Neuron (in vitro differentiated cells): ENCODE data around the gene CST4.
"Not testable (repeated sequence)": the region's sequence is repeated elsewhere in the genome, so short reads cannot be mapped to it uniquely, and the experiment has no call there.

Source experiments
- H2AFZ ChIP-seq: one replicate; pipeline ENCODE4 v1.6.1; 2013; ENCODE audit warnings: low read depth, mild to moderate bottlenecking, inconsistent platforms, low read length, moderate library complexity
- H3K27me3 ChIP-seq: one replicate; pipeline ENCODE4 v1.6.1; 2013; ENCODE audit warnings: low read length; ENCODE audit not compliant: insufficient read depth
- H3K36me3 ChIP-seq: one replicate; pipeline ENCODE4 v1.6.1; 2013; ENCODE audit warnings: low read length; ENCODE audit not compliant: insufficient read depth
- H3K4me1 ChIP-seq: one replicate; pipeline ENCODE4 v1.6.1; 2013; ENCODE audit warnings: low read length; ENCODE audit not compliant: insufficient read depth
- H3K4me3 ChIP-seq: 2 replicates; pipeline ENCODE4 v1.5.1; 2013; ENCODE audit warnings: mild to moderate bottlenecking, low read length, moderate library complexity
- H3K9me3 ChIP-seq: one replicate; pipeline ENCODE4 v1.6.1; 2013; ENCODE audit warnings: low read length

CST4 gene

DNA sequence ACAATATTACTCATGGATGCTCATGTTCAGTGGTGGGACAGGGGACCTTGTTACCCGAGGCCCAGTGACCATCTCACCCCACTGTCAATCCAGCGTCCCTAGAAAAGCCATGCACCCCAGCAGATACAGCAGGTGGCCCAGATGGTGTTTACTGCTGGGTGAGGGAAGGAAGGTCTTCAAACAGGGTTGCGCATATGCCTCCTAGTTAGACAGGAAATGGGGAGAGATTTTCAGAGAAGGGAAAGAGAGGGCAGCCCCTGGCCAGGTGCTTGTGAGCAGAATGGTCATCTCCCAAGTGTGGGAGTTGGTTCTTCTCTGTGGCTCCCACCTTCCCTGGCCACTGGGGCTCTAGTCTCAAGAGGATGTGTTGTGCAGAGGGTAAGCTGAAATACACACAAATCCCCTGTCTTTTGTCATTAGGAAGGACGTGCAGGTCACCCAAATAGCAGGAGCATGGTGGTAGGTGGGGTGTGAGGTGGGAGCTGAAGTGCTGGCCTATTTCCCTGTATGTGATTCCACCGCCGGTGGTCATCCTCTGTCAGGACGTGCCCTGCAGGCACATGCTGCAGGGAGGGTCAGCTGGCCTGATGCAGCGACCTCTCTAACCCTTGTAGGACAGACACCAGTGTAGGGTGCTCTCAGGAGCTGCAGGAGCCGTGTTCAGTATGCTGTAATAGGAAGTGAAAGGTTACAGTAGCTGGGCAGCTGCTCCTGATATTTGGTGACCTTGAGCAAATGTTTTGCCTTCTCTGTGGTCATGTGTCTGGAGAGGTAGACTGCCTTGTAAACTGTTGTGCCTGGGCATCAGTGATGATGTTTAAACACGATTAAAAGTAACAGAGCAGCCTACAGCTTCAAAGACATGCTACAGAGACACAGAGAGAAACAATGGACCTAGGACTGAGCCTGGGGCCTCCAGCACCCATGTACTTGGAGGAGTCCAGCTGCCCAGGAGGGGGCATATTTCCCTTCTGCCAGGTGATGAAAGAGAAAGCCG lies 47.9 kb downstream of the CST4 start:
- Histone ChIP-seq H3K4me3 (no peak overlapping the region), H3K4me1 (peaks cover 12% of the 10 kb centered on the region), H3K27me3 (peaks cover 5% of the 10 kb centered on the region), H3K36me3 (no peaks in the 10 kb centered on the region), H3K9me3 (no peaks in the 10 kb centered on the region), H2AFZ (no peak overlapping the region)

GRCh38 chr20:23640018-23640601 lies 48.7 kb downstream of the CST4 start:
- Histone ChIP-seq H3K9me3 (no peaks in the 10 kb centered on the region), H3K36me3 (peaks cover 3% of the 10 kb centered on the region), H2AFZ (no peak overlapping the region), H3K27me3 (peaks cover 5% of the 10 kb centered on the region), H3K4me1 (peaks cover 12% of the 10 kb centered on the region), H3K4me3 (no peak overlapping the region)

DNA sequence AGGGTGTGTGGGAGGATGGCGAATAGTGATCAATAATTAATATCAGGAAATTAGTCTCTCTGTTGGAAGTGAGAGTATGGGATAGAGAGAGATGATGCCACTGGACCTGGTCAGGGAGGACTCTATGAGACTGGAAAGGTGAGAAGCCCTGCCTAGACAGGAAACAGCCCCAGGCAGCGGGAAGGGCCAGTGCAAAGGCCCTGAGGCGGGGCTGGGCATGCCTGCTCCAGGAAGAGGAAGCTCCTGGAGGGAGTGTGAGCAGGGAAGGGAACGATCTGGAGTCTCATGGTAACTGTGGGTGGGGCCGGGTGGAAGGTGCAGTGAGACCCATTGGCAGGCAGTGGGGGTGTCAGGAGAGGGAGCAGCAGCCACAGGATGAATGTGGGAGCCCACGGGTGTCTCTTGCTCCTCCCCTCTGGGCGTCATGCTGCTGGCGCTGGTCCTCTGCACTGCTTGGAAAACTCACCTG lies 49.3 kb downstream of the CST4 start:
- no peaks in the 10 kb centered on the region for H3K9me3 ChIP-seq
- H3K4me1 ChIP-seq = peaks cover 12% of the 10 kb centered on the region
- no peak overlapping the region for H2AFZ ChIP-seq
- H3K36me3 ChIP-seq = peaks cover 3% of the 10 kb centered on the region
- H3K4me3 ChIP-seq = no peak overlapping the region
- peaks cover 5% of the 10 kb centered on the region for H3K27me3 ChIP-seq

DNA sequence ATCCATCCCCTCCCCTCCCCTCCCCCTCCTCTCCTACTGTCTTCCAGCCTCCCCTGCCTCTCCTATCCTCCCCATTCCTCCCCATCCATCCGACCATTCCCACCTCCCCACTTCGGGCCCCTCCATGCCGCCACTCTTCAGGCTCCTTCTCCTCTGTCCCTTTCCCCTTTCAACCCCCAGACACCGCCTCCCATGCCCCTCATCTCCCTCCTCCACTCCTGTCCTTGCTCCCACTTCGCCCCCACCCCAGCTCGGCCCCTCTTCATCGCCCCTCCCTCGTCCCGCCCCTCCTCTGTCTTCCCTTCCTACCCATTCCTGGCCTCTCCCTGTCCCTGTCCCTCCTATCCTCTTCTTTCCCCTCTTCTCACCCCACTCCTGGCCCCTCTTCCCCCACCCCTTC lies 50.5 kb downstream of the CST4 start:
- Histone ChIP-seq H2AFZ (no peak overlapping the region), H3K4me3 (no peak overlapping the region), H3K27me3 (peaks cover 3% of the 10 kb centered on the region), H3K36me3 (peaks cover 8% of the 10 kb centered on the region), H3K9me3 (no peaks in the 10 kb centered on the region), H3K4me1 (peaks cover 12% of the 10 kb centered on the region)

DNA sequence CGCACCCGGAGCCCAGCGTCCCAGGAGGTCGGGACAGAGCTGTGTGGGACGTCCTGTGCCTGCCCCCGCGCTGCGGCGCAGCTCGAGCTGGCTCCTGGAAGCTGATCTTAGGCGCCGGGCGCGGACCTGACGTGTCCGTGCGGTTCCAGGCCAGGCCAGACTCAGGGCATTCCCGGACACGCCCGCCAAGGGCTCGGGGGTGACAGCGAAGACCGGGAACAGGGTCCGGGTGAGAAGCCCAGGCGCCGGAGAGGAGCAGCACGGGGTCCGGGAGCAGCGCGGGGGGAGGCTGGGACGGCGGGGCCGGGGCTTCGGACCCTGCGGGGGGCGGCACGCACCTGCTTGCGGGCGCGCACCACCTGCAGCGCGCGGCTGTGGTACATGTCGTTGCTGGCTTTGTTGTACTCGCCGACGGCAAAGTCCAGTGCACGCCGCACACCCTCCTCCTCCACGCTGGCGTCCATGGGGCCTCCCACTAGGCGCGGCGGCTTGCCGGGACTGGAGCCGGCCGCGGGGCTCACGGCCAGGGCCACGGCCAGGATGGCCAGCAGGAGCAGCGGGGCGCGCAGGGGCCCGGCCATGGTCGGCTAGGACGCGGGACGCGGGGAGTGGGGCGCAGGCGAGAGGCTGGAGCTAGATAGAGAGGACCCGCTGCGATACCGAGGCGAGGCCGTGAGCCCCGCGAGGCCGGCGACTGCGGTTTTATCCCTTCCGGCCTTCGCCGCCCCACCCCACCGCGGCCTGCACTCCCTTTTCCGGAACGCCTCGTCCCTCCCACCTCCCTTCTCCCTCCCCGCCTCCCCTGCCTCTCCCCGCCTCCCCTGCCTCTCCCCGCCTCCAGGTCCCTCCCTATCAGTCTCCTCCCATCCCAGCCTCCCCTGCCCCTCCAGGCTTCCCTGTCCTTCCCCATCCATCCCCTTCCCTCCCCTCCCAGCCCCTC lies 51.3 kb downstream of the CST4 start, which contains the start of gene CST3:
CST3 (minus strand) TSS at position 674 of the 940 bp plus-strand sequence; CDS start at position 581, 93 bp downstream.
- peaks cover 12% of the 10 kb centered on the region for H3K4me1 ChIP-seq

GRCh38 chr20:23636908-23637281 lies 51.9 kb downstream of the CST4 start:
- H3K4me3 ChIP-seq = peak overlapping the region; percentile 92
- H3K9me3 ChIP-seq = no peaks in the 10 kb centered on the region
- H2AFZ ChIP-seq = peak overlapping the region; percentile 92
- peaks cover 12% of the 10 kb centered on the region for H3K4me1 ChIP-seq
- peaks cover 3% of the 10 kb centered on the region for H3K27me3 ChIP-seq
- H3K36me3 ChIP-seq = peaks cover 16% of the 10 kb centered on the region

More for the DNA sequence above, 51.3 kb downstream of the CST4 start, which contains the start of gene CST3:
- Histone ChIP-seq H3K4me3 (peak within 1 kb of the TSS; percentile 92), H2AFZ (peak within 1 kb of the TSS; percentile 92), H3K9me3 (no peaks in the 10 kb centered on the region), H3K36me3 (peaks cover 16% of the 10 kb centered on the region), H3K27me3 (peaks cover 3% of the 10 kb centered on the region)

GRCh38 chr20:23636182-23636907 lies 52.5 kb downstream of the CST4 start:
- H3K4me3 ChIP-seq = peak overlapping the region; percentile 92
- H3K4me1 ChIP-seq = peaks cover 12% of the 10 kb centered on the region
- peaks cover 16% of the 10 kb centered on the region for H3K36me3 ChIP-seq
- H3K9me3 ChIP-seq = no peaks in the 10 kb centered on the region
- peaks cover 3% of the 10 kb centered on the region for H3K27me3 ChIP-seq
- H2AFZ ChIP-seq = no peak overlapping the region

DNA sequence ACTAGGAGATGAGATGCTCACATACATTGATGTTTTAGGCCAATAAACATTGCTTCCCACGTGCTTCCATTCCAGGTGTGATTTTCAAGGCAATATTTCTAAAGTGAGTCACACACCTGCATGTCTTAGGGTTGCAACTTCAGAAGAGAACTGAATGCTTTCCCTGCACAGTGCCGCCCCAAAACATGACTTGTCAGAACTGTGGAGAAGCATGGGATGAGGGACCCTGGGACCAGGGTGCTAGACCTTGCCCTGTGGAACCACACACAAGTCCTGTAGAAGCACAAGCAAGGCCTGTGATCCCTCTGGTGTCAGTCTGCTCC lies 53.1 kb downstream of the CST4 start:
- H3K27me3 ChIP-seq, H2AFZ ChIP-seq, H3K4me3 ChIP-seq, H3K9me3 ChIP-seq: not testable (repeated sequence)
- peaks cover 16% of the 10 kb centered on the region for H3K36me3 ChIP-seq
- peaks cover 12% of the 10 kb centered on the region for H3K4me1 ChIP-seq
